Esophagus muscularis mucosa (tissue), 4 donors: ENCODE results near the gene RNF130. TPM values are rescaled to one million over a fixed set of nuclear protein-coding genes. Genes with fewer than 3 reads are reported as not detected.

Source experiments
- DNase-seq: peaks from one replicate; pipeline ENCODE4 v3.0.0-alpha.2; 2017; ENCODE audit errors: extremely low spot score
- H3K27ac ChIP-seq, 4 donors: fragments of 200-600 bp; sonication (generic); replicated peaks in 1 of 4; 1 replicate in 3 of 4; 2 replicates in 1 of 4; pipeline ENCODE4 v1.5.1; 2016 to 2019; ENCODE audit warnings: mild to moderate bottlenecking in 1 of 4
- H3K27me3 ChIP-seq, 4 donors: fragments of 200-600 bp; sonication (generic); one replicate each; pipeline versions ENCODE4 v1.5.1 to v1.6.0; 2016 to 2019
- H3K36me3 ChIP-seq, 4 donors: fragments of 200-600 bp; sonication (generic); one replicate each; pipeline ENCODE4 v1.5.1; 2016 to 2019
- H3K4me1 ChIP-seq, 4 donors: fragments of 200-600 bp; sonication (generic); one replicate each; pipeline ENCODE4 v1.5.1; 2016 to 2019
- H3K4me3 ChIP-seq, 4 donors: fragments of 200-600 bp; sonication (generic); 1 replicate in 2 of 4; 2 replicates in 2 of 4; pipeline ENCODE4 v1.5.1; 2016 to 2019; ENCODE audit warnings: mild to moderate bottlenecking in 4 of 4, moderate library complexity in 1 of 4
- H3K9me3 ChIP-seq, 4 donors: fragments of 200-600 bp; sonication (generic); 1 replicate in 3 of 4; 2 replicates in 1 of 4; pipeline ENCODE4 v1.5.1; 2016 to 2019
- EP300 ChIP-seq: sonication (generic); formaldehyde crosslinking; IDR thresholded peaks from one replicate; pipeline ENCODE4 v1.6.1; 2017; ENCODE audit warnings: antibody characterized with exemption
- POLR2A ChIP-seq: fragments of 450-650 bp; IDR thresholded peaks from one replicate; pipeline ENCODE4 v1.6.1; 2017; ENCODE audit warnings: antibody characterized with exemption, moderate library complexity, mild to moderate bottlenecking, low read depth
- POLR2AphosphoS5 ChIP-seq, 2 donors: sonication (generic); formaldehyde crosslinking; IDR thresholded peaks; one replicate each; pipeline ENCODE4 v1.6.1; 2017; ENCODE audit warnings: antibody characterized with exemption in 2 of 2
- WGBS: methylation state at CpG from one replicate; pipeline ENCODE4 v1.1.5; 2018; 5-methylcytosine and 5-hydroxymethylcytosine counted together
- intact Hi-C: fragments of 100-400 bp; cut with DNase I; formaldehyde crosslinking; loops from one replicate; pipeline ENCODE4 v1.15.1; 2023
- total RNA-seq, 4 donors: library from RNA; depleted of rRNA; stranded (reverse); fragments of >200 nt; gene quantifications; one replicate each; pipeline versions ENCODE4 v1.1.0 to v1.2.1, GENCODE V29; 2016
- TF ChIP-seq, protein P1 (sequence below), 3 experiments: fragments of 200-600 bp in 2 of 3; fragments of 450-650 bp in 1 of 3; sonication (generic) in 2 of 3; IDR thresholded peaks; one replicate each; pipeline ENCODE4 v1.5.1; 2017 to 2019; ENCODE audit warnings: antibody characterized with exemption in 3 of 3, mild to moderate bottlenecking in 2 of 3, moderate library complexity in 1 of 3

The RNF130 gene
- total RNA-seq, 4 donors from 2014 or later = 98.4 to 136 (median 108) TPM

DNA sequence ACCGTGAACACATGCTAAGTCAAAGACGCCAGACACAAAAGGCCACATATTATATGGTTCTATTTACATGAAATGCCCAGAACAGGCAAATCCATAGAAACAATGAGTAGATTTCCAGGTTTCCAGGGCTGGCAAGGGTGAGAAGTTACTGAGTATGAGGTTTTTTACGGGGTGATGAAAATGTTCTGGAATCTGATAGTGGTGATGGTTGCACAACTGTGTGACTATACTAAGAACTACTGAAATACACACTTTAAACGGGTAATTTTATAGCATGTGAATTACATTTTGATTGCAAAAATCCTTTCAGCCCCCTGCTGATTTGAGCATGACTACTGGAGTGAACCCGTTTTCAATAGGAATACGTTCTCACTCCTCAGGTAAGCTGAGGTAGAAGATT is 117.1 kb downstream of the RNF130 start:
- 93% methylated on average over 6 of the region's 6 CpGs for WGBS
- Histone ChIP-seq H3K9me3 (no peaks in the 10 kb centered on the region), H3K27me3 (no peaks in the 10 kb centered on the region), H3K36me3 (peaks cover 0 to 46% (median 12%) of the 10 kb centered on the region in 4 donors), H3K4me3 (no peak overlapping the region), H3K27ac (no peak overlapping the region), H3K4me1 (peaks cover 0 to 8% (median 0%) of the 10 kb centered on the region in 4 donors)
- intact Hi-C loops = no loop called here
- TF ChIP-seq EP300 = no peak
- TF ChIP-seq, protein P1, sequence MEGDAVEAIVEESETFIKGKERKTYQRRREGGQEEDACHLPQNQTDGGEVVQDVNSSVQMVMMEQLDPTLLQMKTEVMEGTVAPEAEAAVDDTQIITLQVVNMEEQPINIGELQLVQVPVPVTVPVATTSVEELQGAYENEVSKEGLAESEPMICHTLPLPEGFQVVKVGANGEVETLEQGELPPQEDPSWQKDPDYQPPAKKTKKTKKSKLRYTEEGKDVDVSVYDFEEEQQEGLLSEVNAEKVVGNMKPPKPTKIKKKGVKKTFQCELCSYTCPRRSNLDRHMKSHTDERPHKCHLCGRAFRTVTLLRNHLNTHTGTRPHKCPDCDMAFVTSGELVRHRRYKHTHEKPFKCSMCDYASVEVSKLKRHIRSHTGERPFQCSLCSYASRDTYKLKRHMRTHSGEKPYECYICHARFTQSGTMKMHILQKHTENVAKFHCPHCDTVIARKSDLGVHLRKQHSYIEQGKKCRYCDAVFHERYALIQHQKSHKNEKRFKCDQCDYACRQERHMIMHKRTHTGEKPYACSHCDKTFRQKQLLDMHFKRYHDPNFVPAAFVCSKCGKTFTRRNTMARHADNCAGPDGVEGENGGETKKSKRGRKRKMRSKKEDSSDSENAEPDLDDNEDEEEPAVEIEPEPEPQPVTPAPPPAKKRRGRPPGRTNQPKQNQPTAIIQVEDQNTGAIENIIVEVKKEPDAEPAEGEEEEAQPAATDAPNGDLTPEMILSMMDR (IDR thresholded peaks at IDR 0.05) = no peak
- no peak for DNase-seq

DNA sequence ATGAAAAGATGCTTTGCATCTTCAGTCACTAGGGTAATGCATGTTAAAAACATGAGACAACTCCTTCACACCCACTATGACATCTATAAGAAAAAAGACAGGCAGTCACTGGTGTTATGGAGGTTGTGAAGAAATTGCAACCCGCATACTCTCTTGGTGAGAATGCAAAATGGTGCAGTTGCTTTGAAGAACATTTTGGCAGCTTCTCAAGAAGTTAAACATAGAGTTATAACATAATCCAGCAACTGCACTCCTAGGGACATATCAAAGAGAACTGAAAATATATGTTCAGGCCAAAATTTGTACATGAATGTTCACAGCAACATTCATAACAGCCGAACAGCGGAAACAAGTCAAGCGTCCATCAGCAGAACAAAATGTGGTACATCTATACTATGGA is 117.6 kb downstream of the RNF130 start:
- 93% methylated on average over 4 of the region's 4 CpGs for WGBS
- peaks cover 0 to 44% (median 12%) of the 10 kb centered on the region in 4 donors for H3K36me3 ChIP-seq
- no peaks in the 10 kb centered on the region for H3K27me3 ChIP-seq
- H3K9me3 ChIP-seq = no peaks in the 10 kb centered on the region
- no peak for DNase-seq
- intact Hi-C loops = no loop called here
- TF ChIP-seq POLR2A (no peak), EP300 (no peak), POLR2AphosphoS5 (IDR thresholded peaks at IDR 0.05) (no peak)
- TF ChIP-seq, protein P1 (IDR thresholded peaks at IDR 0.05) = no peak
- H3K4me1 ChIP-seq = peaks cover 0 to 8% (median 0%) of the 10 kb centered on the region in 4 donors
- H3K4me3 ChIP-seq = no peak overlapping the region
- no peak overlapping the region for H3K27ac ChIP-seq

DNA sequence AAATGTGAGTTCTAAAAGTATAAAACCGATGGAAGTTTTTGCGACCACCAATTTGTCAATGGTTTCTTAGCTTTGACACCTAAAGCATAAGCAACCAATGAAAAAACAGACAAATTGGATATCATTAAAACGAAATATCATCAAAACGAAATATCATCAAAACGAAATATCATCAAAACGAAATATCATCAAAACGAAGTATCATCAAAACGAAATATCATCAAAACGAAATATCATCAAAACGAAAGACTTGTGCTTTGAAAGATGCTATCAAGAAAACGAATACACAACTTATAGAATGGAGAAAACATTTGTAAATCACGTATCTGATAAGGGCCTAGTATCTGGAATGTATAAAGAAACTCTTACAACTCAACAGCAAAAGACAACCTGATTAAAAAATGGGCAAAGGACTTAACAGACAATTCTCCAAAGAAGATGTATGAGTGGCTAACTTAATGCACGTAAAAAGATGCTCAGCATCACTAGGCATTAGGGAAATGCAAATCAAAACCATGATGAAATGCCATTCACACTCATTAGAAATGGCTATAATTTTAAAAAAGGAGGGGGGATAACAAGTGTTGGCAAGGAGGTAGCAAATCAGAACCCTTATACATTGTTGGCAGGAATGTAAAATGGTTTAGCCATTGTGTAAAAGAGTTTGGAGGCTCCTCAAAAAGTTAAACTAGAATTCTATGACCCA is 134.4 kb downstream of the RNF130 start:
- Histone ChIP-seq H3K9me3 (no peaks in the 10 kb centered on the region), H3K27ac (no peak overlapping the region), H3K27me3 (no peaks in the 10 kb centered on the region), H3K4me3 (no peak overlapping the region), H3K4me1 (no peaks in the 10 kb centered on the region), H3K36me3 (no peaks in the 10 kb centered on the region)
- intact Hi-C loops = no loop called here
- no peak for TF ChIP-seq EP300
- TF ChIP-seq, protein P1 (IDR thresholded peaks at IDR 0.05) = no peak
- no peak for TF ChIP-seq POLR2AphosphoS5 (IDR thresholded peaks at IDR 0.05)
- no peak for TF ChIP-seq POLR2A
- WGBS = 91% methylated on average over 13 of the region's 13 CpGs
- no peak for DNase-seq

DNA sequence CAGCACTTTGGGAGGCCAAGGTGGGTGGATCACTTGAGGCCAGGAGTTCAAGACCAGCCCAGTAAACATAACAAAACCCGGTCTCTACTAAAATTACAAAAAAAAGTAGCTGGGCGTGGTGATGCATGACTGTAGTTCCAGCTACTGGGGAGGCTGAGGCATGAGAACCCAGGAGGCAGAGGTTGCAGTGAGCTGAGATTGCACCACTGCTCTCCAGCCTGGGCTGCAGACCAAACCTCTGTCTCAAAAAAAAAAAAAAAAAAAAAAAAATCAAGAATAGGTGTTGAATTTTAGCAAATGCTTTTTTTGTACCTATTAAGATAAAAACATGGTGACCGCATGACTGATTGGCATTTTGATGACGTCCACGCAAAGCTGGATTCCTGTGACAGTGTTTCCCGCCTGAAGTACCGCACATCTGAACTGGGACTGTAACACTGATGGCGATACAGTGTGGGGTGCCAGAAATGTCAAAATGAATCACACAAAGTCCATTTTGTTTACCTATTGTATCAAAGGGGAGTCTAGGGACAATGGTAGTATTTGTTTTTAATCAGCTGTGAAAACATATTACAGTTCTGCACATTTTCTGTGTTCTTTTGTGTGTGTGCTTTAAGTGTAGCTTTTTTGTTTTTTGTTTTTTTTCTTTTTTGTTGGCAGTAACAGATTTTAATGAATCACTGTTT is 140.6 kb downstream of the RNF130 start:
- DNase-seq = peak; percentile 34
- TF ChIP-seq, protein P1 (IDR thresholded peaks at IDR 0.05) = no peak
- TF ChIP-seq POLR2A = no peak
- H3K27ac ChIP-seq = no peak overlapping the region
- H3K27me3 ChIP-seq = no peaks in the 10 kb centered on the region
- intact Hi-C loops = no loop called here
- no peaks in the 10 kb centered on the region for H3K36me3 ChIP-seq
- H3K4me3 ChIP-seq = no peak overlapping the region
- H3K4me1 ChIP-seq = no peaks in the 10 kb centered on the region
- no peaks in the 10 kb centered on the region for H3K9me3 ChIP-seq
- 91% methylated on average over 8 of the region's 8 CpGs for WGBS
